H1 (cell line): ENCODE measurements around the gene VEGFD. TPM values are rescaled to one million over a fixed set of nuclear protein-coding genes. Genes with fewer than 3 reads are reported as not detected.

Source experiments
- CHD2 ChIP-seq: IDR thresholded peaks from 2 replicates; pipeline ENCODE4 v1.6.1; 2012; ENCODE audit warnings: low read length, improper control_type of control experiment
- EP300 ChIP-seq, 2 experiments: IDR thresholded peaks; 1 replicate in 1 of 2; 2 replicates in 1 of 2; pipeline ENCODE4 v1.6.1; 2011 to 2012; ENCODE audit warnings: low read depth in 2 of 2, low read length in 2 of 2, mild to moderate bottlenecking in 2 of 2, borderline replicate concordance in 1 of 2, inconsistent platforms in 1 of 2, moderate library complexity in 1 of 2
- HDAC6 ChIP-seq: IDR thresholded peaks from one replicate; pipeline ENCODE4 v1.7.1; 2012; ENCODE audit warnings: low read depth, mild to moderate bottlenecking, inconsistent platforms, low read length, moderate library complexity
- KDM5A ChIP-seq: fragments of 200-600 bp; IDR thresholded peaks from 2 replicates; pipeline ENCODE4 v1.7.1; 2012; ENCODE audit warnings: mild to moderate bottlenecking, low read length, inconsistent platforms, mixed read lengths
- RNF2 ChIP-seq: fragments of 200-900, 300-1000 bp; sonication (generic); IDR thresholded peaks from 2 replicates; pipeline ENCODE4 v1.7.1; 2016; ENCODE audit warnings: borderline replicate concordance, low read depth, mild to moderate bottlenecking, antibody characterized with exemption, low read length; ENCODE audit not compliant: poor library complexity, severe bottlenecking; ENCODE audit errors: missing control alignments
- SP4 ChIP-seq: IDR thresholded peaks from 2 replicates; pipeline ENCODE4 v1.6.1; 2012; ENCODE audit warnings: low read length, inconsistent platforms
- polyA plus RNA-seq, 7 experiments: library from polyadenylated mRNA; depleted of rRNA in 3 of 7; stranded (reverse) in 5 of 7; unstranded in 2 of 7; fragments of >200 nt in 5 of 7; fragments of 200-250 nt in 2 of 7; gene quantifications; 1 replicate in 5 of 7; 2 replicates in 1 of 7; 4 replicates in 1 of 7; pipeline versions ENCODE4 v1.2.1 to v1.2.3, GENCODE V29; 2011 to 2013; ENCODE audit warnings: missing spikeins in 2 of 7, mixed read lengths in 2 of 7
- total RNA-seq: library from RNA; stranded (reverse); fragmentation: NEBNext Ultra II Directional; extraction: Animal tissue kit (Norgen Biotek cat#: 25700); gene quantifications from 2 replicates; pipeline ENCODE4 v1.2.1, GENCODE V29; 2021
- TF ChIP-seq, protein P1 (sequence below), 3 experiments: IDR thresholded peaks; 1 replicate in 2 of 3; 2 replicates in 1 of 3; pipeline versions ENCODE4 v1.5.1 to v1.6.1; 2011; ENCODE audit warnings: low read length in 3 of 3, mild to moderate bottlenecking in 3 of 3, inconsistent platforms in 2 of 3, low read depth in 1 of 3, moderate library complexity in 1 of 3; ENCODE audit not compliant: insufficient read depth in 1 of 3; ENCODE audit errors: control extremely low read depth in 1 of 3

VEGFD gene
- total and polyA plus RNA-seq, 2 of the 8 experiments (the other 6 are each of a cell fraction or from before 2014, with no cell fraction given): 0.06 TPM; not detected in 1

DNA sequence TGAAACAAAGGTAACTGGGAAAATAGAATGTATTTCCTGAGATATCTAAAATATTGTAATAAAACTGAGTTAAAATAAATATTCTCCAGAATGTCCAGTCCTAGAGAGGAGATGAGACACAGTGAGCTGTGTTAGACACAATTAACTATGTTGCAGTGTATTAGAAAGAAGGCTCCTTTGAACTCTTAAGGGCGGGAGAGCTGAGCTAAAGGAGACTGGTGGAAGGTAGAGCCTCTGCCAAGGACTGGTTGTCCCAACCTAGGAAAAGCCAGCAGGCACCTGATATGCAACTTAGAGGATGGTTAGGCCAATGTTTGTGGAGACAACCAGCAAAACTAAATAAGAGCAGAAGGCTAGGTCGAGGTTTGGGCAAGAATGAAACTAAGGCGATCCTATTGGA, 73.1 kb downstream of the VEGFD start (continued):
- TF ChIP-seq, protein P1, sequence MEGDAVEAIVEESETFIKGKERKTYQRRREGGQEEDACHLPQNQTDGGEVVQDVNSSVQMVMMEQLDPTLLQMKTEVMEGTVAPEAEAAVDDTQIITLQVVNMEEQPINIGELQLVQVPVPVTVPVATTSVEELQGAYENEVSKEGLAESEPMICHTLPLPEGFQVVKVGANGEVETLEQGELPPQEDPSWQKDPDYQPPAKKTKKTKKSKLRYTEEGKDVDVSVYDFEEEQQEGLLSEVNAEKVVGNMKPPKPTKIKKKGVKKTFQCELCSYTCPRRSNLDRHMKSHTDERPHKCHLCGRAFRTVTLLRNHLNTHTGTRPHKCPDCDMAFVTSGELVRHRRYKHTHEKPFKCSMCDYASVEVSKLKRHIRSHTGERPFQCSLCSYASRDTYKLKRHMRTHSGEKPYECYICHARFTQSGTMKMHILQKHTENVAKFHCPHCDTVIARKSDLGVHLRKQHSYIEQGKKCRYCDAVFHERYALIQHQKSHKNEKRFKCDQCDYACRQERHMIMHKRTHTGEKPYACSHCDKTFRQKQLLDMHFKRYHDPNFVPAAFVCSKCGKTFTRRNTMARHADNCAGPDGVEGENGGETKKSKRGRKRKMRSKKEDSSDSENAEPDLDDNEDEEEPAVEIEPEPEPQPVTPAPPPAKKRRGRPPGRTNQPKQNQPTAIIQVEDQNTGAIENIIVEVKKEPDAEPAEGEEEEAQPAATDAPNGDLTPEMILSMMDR (IDR thresholded peaks at IDR 0.05; ENCODE audit: control extremely low read depth in 1 of 3, insufficient read depth in 1 of 3, low read depth in 1 of 3, low read length in 3 of 3): no peak
- no peak for TF ChIP-seq RNF2
- TF ChIP-seq KDM5A: no peak
- no peak for TF ChIP-seq HDAC6
- no peak for TF ChIP-seq EP300 (IDR thresholded peaks at IDR 0.05; ENCODE audit: borderline replicate concordance in 1 of 2, low read depth in 2 of 2, low read length in 2 of 2)
- TF ChIP-seq SP4: no peak
- no peak for TF ChIP-seq CHD2
- TF ChIP-seq, all 59 proteins: peak for 0
